OCI-LY7 (cell line): ENCODE measurements around the gene SCYGR5. TPM values are rescaled to one million over a fixed set of nuclear protein-coding genes. Genes with fewer than 3 reads are reported as not detected.

Source experiments
- BruUV-seq: library from RNA; stranded (reverse); fragments of 400-500 nt; replicated peaks from 2 replicates; lab custom pipeline; 2021; lab: Mats Ljungman, UMichigan
- CTCF ChIA-PET: fragments of 300-600 bp; sonication (Branson Sonifier 250); formaldehyde crosslinking; loops from one replicate; lab custom pipeline; 2022; ENCODE audit warnings: antibody characterized with exemption; ENCODE audit not compliant: unreplicated experiment; lab: Charles Lee
- POLR2A ChIA-PET: fragments of 300-600 bp; sonication (Branson Sonifier 250); formaldehyde crosslinking; loops from one replicate; lab custom pipeline; 2022; ENCODE audit warnings: antibody characterized with exemption; lab: Charles Lee
- DNase-seq: peaks from one replicate; pipeline ENCODE4 v3.0.0-alpha.2; 2015; ENCODE audit warnings: low spot score
- H2AFZ ChIP-seq: fragments of 200-600 bp; sonication (generic), shearing (Covaris generic); 2 replicates; pipeline ENCODE4 v1.6.1; 2014; ENCODE audit warnings: mild to moderate bottlenecking, antibody characterized with exemption, low read length, moderate library complexity
- H3K27ac ChIP-seq: fragments of 200-600 bp; sonication (generic); 2 replicates; pipeline ENCODE4 v1.5.1; 2014; ENCODE audit warnings: mixed run types, low read depth, mild to moderate bottlenecking, moderate library complexity, low read length, inconsistent platforms; ENCODE audit not compliant: poor library complexity, severe bottlenecking
- H3K36me3 ChIP-seq: fragments of 200-600 bp; sonication (generic); 2 replicates; pipeline ENCODE4 v1.6.1; 2014; ENCODE audit warnings: mild to moderate bottlenecking, antibody characterized with exemption, low read length, moderate library complexity, mixed read lengths; ENCODE audit not compliant: insufficient read depth
- H3K4me1 ChIP-seq: fragments of 200-600 bp; sonication (generic); 2 replicates; pipeline ENCODE4 v1.5.1; 2014; ENCODE audit warnings: mild to moderate bottlenecking, low read length; ENCODE audit not compliant: insufficient read depth, poor library complexity, severe bottlenecking
- H3K4me2 ChIP-seq: fragments of 200-600 bp; sonication (generic); 2 replicates; pipeline ENCODE4 v1.6.1; 2014; ENCODE audit warnings: mild to moderate bottlenecking, low read length
- H3K4me3 ChIP-seq: fragments of 200-600 bp; sonication (generic); 2 replicates; pipeline ENCODE4 v1.5.1; 2014; ENCODE audit warnings: mild to moderate bottlenecking, low read depth, low read length; ENCODE audit not compliant: poor library complexity, severe bottlenecking
- H3K79me2 ChIP-seq: fragments of 200-600 bp; sonication (generic); 2 replicates; pipeline ENCODE4 v1.6.1; 2016; ENCODE audit warnings: low read depth, mild to moderate bottlenecking, low read length, moderate library complexity, mixed read lengths; ENCODE audit not compliant: insufficient read depth
- H3K9me2 ChIP-seq: fragments of 200-600 bp; sonication (generic); 2 replicates; pipeline ENCODE4 v1.6.1; 2016; ENCODE audit warnings: mild to moderate bottlenecking, low read length, mixed read lengths; ENCODE audit not compliant: insufficient read depth
- H3K9me3 ChIP-seq: fragments of 200-600 bp; sonication (generic); 2 replicates; pipeline ENCODE4 v1.6.1; 2014; ENCODE audit warnings: mild to moderate bottlenecking, mixed run types, low read length, mixed read lengths
- H4K20me1 ChIP-seq: fragments of 200-600 bp; sonication (generic); 2 replicates; pipeline ENCODE4 v1.6.1; 2014; ENCODE audit warnings: mild to moderate bottlenecking, antibody characterized with exemption, low read length, moderate library complexity, mixed read lengths; ENCODE audit not compliant: insufficient read depth
- EZH2phosphoT487 ChIP-seq: fragments of 200-600 bp; sonication (generic); IDR thresholded peaks from 2 replicates; pipeline ENCODE4 v1.6.1; 2018; ENCODE audit warnings: low read depth, borderline replicate concordance, mild to moderate bottlenecking, mixed run types, antibody characterized with exemption, low read length, moderate library complexity, mixed read lengths
- intact Hi-C: fragments of 100-400 bp; cut with micrococcal nuclease; formaldehyde crosslinking; loops from one replicate; pipeline ENCODE4 v1.10.0; 2022; ENCODE audit not compliant: unreplicated experiment
- total RNA-seq, 2 experiments: library from RNA; depleted of rRNA in 1 of 2; stranded (reverse); fragments of >200 nt in 1 of 2; shearing (Covaris generic) in 1 of 2; gene quantifications; 2 replicates each; pipeline ENCODE4 v1.2.3, GENCODE V29; 2014 to 2022
- TF ChIP-seq, protein P1 (sequence below): fragments of 200-600 bp; sonication (generic); conservative IDR thresholded peaks from 2 replicates; pipeline ENCODE4 v1.5.1; 2014; ENCODE audit warnings: mild to moderate bottlenecking, antibody characterized with exemption, low read length, moderate library complexity, mixed read lengths

Gene SCYGR5
- total RNA-seq, 2 experiments from 2014 or later: not detected

DNA sequence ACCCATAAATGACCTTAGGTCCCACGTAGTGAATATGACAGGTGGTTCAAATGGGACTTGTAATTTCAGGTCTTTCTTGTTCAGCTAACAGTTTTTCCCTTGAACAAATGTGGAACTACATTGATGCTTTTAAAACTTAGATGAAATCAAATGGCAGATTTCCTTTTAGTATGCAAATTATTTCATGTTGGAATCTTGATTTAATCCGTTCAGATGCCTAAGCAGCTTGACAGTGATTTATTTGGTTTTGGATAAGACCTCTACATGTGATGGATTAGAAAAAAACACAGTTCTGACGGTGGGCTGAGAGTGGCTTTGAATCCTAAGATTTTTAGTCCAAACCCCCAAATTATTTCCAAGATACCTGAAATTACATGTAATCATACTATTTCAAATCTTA lies 32.4 kb upstream of the SCYGR5 start:
- TF ChIP-seq EZH2phosphoT487: no peak
- TF ChIP-seq, protein P1, sequence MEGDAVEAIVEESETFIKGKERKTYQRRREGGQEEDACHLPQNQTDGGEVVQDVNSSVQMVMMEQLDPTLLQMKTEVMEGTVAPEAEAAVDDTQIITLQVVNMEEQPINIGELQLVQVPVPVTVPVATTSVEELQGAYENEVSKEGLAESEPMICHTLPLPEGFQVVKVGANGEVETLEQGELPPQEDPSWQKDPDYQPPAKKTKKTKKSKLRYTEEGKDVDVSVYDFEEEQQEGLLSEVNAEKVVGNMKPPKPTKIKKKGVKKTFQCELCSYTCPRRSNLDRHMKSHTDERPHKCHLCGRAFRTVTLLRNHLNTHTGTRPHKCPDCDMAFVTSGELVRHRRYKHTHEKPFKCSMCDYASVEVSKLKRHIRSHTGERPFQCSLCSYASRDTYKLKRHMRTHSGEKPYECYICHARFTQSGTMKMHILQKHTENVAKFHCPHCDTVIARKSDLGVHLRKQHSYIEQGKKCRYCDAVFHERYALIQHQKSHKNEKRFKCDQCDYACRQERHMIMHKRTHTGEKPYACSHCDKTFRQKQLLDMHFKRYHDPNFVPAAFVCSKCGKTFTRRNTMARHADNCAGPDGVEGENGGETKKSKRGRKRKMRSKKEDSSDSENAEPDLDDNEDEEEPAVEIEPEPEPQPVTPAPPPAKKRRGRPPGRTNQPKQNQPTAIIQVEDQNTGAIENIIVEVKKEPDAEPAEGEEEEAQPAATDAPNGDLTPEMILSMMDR: no peak
- ChIA-PET POLR2A (interaction anchor here (1.0 kb wide), 2 partner anchors 24 to 611 kb away, joined by 3 to 6 read pairs; no protein-coding TSS in a partner anchor), CTCF (no interaction called here)
- intact Hi-C loops: no loop called here
- Histone ChIP-seq H3K4me1 (no peaks in the 10 kb centered on the region), H3K4me2 (no peak overlapping the region), H3K9me2 (no peaks in the 10 kb centered on the region), H3K27ac (no peak overlapping the region), H3K9me3 (no peaks in the 10 kb centered on the region), H3K4me3 (no peak overlapping the region), H3K36me3 (no peaks in the 10 kb centered on the region), H2AFZ (no peak overlapping the region), H4K20me1 (no peaks in the 10 kb centered on the region), H3K79me2 (no peaks in the 10 kb centered on the region)
- no peak for DNase-seq
- no TSS peak for BruUV-seq

DNA sequence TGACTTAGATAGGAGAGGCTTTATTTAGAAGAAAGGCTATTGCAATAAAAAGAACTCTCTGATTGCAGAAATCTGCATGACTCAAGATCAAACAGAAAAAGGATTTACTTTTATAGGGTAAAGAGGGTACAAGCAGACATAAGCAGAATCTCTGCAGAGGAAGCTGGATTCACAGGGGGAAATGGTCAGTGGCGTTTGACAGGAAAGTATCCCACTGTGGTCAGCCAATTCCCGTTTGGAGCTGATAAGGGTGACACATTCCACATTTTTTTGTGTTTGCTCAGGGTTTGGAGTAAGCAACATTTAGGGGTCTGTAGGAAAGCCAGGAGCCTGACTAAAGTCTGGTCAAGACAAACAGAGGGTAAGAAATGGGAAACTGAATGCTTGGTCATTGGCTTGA lies 23.9 kb upstream of the SCYGR5 start:
- intact Hi-C loops: no loop called here
- no TSS peak for BruUV-seq
- CTCF ChIA-PET: no interaction called here

DNA sequence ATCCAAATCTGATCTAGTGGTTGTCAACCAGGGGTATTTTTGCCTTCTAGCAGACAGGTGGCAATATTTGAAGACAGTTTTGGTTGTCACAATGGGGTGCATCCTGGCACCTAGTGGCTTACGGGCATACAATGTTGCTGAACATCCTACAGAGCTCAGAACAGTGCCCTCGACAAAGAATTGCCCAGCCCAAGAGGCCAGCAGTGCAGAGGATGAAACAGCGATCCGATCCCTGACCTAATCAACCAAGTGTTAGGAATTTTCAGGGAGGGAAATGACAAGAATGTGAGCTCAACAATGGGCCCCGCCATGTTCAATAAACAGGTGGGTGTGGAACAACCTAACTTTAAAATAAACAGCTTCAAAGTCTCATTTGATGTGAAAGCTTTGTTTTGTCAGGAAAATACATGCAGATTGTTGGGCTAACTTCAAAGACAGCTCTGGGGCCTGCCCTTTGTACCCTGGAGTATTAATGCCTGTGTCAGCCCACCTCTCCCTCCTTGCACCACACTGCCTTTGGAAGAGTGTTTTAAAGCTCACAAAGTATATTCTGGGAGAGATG lies 22.5 kb upstream of the SCYGR5 start:
- Histone ChIP-seq H3K4me2 (no peak overlapping the region), H3K9me3 (no peaks in the 10 kb centered on the region), H3K4me1 (no peaks in the 10 kb centered on the region), H3K9me2 (no peaks in the 10 kb centered on the region), H3K36me3 (no peaks in the 10 kb centered on the region), H3K79me2 (no peaks in the 10 kb centered on the region), H3K4me3 (no peak overlapping the region), H4K20me1 (no peaks in the 10 kb centered on the region), H2AFZ (no peak overlapping the region), H3K27ac (no peak overlapping the region)
- BruUV-seq: no TSS peak
- ChIA-PET POLR2A (interaction anchor here (0.9 kb wide), 1 partner anchor 168 kb away, joined by 3 read pairs; no protein-coding TSS in a partner anchor), CTCF (no interaction called here)
- TF ChIP-seq, protein P1: no peak
- no peak for TF ChIP-seq EZH2phosphoT487
- intact Hi-C loops: no loop called here
- no peak for DNase-seq

More for the DNA sequence above, 23.9 kb upstream of the SCYGR5 start:
- no peak overlapping the region for H3K27ac ChIP-seq
- no peak for DNase-seq
- H3K9me2 ChIP-seq: no peaks in the 10 kb centered on the region
- H2AFZ ChIP-seq: no peak overlapping the region
- H3K36me3 ChIP-seq: no peaks in the 10 kb centered on the region
- no peaks in the 10 kb centered on the region for H3K79me2 ChIP-seq
- H3K9me3 ChIP-seq: no peaks in the 10 kb centered on the region
- no peaks in the 10 kb centered on the region for H4K20me1 ChIP-seq
- POLR2A ChIA-PET: no interaction called here
- no peaks in the 10 kb centered on the region for H3K4me1 ChIP-seq
- TF ChIP-seq EZH2phosphoT487: no peak
- TF ChIP-seq, protein P1: no peak
- H3K4me3 ChIP-seq: no peak overlapping the region
- H3K4me2 ChIP-seq: no peak overlapping the region
